ENCODE results near the gene IGLL1.

The IGLL1 gene

DNA sequence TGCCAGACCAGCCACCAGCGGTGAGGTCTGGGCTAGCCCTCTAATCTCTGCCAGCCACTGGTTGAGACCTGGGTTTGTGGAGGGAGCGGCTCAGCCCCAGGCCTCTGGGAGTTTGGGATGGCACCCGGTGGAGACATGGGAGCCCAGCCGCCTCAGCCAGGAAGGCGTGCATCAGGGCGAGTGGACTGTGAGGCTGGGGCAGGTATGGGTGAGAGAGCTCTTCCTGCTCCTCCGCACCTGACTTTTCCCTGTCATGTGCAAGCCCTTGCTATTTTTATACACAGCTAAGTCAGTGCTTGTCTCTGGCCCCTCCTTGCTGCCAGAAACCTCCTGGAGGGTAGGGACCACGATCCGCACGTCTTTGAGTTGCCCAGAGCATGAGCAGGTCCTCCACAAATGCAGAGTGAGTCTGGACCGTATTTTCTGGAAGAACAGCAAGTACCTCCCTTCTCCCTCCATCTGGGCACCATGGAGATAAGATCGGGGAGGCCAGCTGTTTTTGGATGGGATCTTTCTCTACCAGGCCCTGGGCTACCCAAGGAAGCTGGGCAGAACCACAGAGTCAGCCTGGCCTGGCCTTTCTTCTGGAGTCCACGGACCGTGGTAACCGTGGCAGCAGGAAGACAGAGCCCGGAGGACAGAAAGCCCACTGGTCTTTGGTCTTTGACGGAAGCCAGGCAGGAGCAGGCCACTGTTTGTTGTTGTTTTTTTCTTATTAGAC, 53.3 kb downstream of the IGLL1 start:
- DNase-seq = no peak

DNA sequence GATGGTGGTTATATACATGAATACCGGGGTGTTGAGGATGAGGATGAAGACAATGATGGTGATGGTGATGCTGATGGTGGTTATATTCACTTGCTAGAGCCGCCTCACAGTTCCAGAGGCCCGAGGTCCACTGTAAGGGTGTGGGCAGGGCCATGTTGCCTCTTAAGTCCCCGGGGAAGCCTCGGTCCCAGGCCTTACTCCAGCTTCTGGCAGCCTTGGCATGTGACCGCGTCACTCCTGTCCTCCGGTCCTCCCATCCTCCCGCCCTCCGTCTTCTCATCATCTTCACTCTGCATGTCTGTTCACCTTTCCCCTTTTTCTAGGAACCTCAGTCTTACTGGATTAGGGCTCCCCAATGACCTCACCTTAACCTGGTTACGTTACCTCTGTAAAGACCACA, 54.6 kb downstream of the IGLL1 start:
- no peak for DNase-seq

DNA sequence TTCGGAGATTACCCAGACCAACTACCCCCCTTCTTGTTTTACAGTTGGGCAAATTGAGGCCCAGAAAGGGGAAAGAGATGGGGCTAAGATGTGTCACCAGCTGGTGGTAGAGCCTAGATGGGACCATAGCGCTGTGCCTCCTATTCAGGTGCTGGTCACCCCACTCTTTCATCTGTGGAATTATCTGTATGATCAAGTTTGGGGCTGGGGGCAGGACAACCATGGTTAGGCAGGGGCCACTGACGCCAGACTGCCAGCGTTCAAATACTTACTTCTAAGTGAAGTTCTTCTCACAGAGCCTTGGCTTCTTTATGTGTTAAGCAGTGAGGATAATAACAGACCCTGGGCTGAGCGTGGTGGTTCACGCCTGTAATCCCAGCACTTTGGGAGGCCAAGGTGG, 55.9 kb downstream of the IGLL1 start:
- no peak for DNase-seq

- DNase-seq = no peak
Observed at GRCh38 chr22:23523713-23524112, 56.4 kb downstream of the IGLL1 start.

Measured in cortex of kidney (tissue), 1 donor.